ENCODE data around the gene SCIN.

DNA sequence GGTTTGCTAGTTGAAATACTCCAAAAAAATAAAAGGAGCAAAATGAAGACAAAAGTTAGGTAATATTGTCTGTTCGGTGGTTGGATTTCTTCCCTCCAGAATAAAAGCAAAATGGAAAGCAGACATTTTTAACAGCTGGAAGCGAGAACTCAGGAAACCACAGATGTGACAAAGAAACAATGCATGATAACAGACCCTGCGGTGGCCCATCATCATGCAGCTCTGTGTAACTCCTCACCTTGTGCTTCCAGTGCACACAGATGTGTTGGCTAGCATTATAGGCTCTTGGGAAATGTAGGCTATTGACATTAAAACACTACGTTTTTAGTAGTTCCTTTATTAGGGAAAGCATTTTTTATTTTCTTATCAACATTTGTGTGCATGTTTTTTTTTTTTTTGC, 63.1 kb downstream of the SCIN start:
- TF ChIP-seq EP300 (IDR thresholded peaks at IDR 0.05), result no peak
- TF ChIP-seq, protein P1, sequence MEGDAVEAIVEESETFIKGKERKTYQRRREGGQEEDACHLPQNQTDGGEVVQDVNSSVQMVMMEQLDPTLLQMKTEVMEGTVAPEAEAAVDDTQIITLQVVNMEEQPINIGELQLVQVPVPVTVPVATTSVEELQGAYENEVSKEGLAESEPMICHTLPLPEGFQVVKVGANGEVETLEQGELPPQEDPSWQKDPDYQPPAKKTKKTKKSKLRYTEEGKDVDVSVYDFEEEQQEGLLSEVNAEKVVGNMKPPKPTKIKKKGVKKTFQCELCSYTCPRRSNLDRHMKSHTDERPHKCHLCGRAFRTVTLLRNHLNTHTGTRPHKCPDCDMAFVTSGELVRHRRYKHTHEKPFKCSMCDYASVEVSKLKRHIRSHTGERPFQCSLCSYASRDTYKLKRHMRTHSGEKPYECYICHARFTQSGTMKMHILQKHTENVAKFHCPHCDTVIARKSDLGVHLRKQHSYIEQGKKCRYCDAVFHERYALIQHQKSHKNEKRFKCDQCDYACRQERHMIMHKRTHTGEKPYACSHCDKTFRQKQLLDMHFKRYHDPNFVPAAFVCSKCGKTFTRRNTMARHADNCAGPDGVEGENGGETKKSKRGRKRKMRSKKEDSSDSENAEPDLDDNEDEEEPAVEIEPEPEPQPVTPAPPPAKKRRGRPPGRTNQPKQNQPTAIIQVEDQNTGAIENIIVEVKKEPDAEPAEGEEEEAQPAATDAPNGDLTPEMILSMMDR (IDR thresholded peaks at IDR 0.05), result no peak
- TF ChIP-seq POLR2AphosphoS5 (IDR thresholded peaks at IDR 0.05), result no peak

Data from esophagus muscularis mucosa (tissue), 4 donors.